Measurements from ENCODE around the gene NDUFAF3. TPM values are rescaled to one million over a fixed set of nuclear protein-coding genes. Genes with fewer than 3 reads are reported as not detected.
A peak's percentile ranks its signal among the peaks of the same experiment; 100 is the strongest.

Gene NDUFAF3
- total and polyA plus RNA-seq, 2 donors (not counting 1 experiment from before 2014, with no cell fraction given): 61.0 to 67.5 TPM

DNA sequence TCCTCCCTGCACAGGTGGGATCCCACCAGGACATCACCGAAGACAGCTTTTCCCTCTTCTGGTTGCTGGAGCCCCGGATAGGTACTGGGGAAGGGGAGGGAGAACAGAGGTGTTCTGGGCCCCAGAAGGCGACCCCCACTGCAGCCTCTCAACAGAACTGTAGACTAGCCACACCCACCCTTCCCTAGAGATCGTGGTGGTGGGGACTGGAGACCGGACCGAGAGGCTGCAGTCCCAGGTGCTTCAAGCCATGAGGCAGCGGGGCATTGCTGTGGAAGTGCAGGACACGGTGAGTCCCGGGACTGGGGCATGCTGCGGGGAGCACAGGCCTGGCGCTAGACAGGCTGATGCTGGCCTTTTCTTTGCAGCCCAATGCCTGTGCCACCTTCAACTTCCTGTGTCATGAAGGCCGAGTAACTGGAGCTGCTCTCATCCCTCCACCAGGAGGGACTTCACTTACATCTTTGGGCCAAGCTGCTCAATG is 809 bp downstream of the NDUFAF3 start:
- H3K36me3 ChIP-seq (replicated peaks in 1 of 2; ENCODE audit: control extremely low read depth in 1 of 2, control insufficient read depth in 1 of 2, extremely low read depth in 1 of 2, insufficient read depth in 2 of 2, low read length in 1 of 2): peaks cover 0 to 36% of the 10 kb centered on the region in 2 experiments
- peaks cover 30 to 55% of the 10 kb centered on the region in 2 donors for H3K4me1 ChIP-seq (ENCODE audit: control insufficient read depth in 2 of 2, insufficient read depth in 2 of 2, low read length in 2 of 2)
- intact Hi-C loops (cut with micrococcal nuclease): loop anchor here (5.0 to 10.0 kb wide), 2 partner anchors 308 to 465 kb away; partner anchors contain the start of genes IP6K2 and PFKFB4
- 28% methylated on average over 9 of the region's 12 CpGs for WGBS (ENCODE audit: insufficient coverage)
- Mint-ChIP-seq H3K4me1 (peaks cover 63% of the 10 kb centered on the region), H3K9me3 (ENCODE audit: insufficient read depth) (no peaks in the 10 kb centered on the region), H3K27me3 (no peaks in the 10 kb centered on the region), H3K4me3 (peak overlapping the region; percentile 96), H3K27ac (peak overlapping the region; percentile 97)
- H2AFZ ChIP-seq (ENCODE audit: insufficient read depth, low read depth, low read length, poor library complexity, severe bottlenecking): peak overlapping the region; percentile 89
- H3K4me2 ChIP-seq (replicated peaks; ENCODE audit: low read depth, low read length, poor library complexity, severe bottlenecking): peak overlapping the region; percentile 98
- H3K27ac ChIP-seq (ENCODE audit: low read length in 2 of 2): peak overlapping the region; percentile 96 to 98
- DNase-seq (peak; percentile 41), ATAC-seq (ENCODE audit: low read depth) (no peak)
- CTCF ChIA-PET: interaction anchor here (1.9 to 3.7 kb wide), 4 partner anchors 9 to 33 kb away, joined by 10 to 52 read pairs (median 34); partner anchors contain the start of genes P4HTM and WDR6
- TF ChIP-seq EZH2 (IDR thresholded peaks at IDR 0.05; ENCODE audit: borderline replicate concordance, insufficient read depth, low read depth, low read length, poor library complexity, severe bottlenecking): no peak
- TF ChIP-seq, protein P1, sequence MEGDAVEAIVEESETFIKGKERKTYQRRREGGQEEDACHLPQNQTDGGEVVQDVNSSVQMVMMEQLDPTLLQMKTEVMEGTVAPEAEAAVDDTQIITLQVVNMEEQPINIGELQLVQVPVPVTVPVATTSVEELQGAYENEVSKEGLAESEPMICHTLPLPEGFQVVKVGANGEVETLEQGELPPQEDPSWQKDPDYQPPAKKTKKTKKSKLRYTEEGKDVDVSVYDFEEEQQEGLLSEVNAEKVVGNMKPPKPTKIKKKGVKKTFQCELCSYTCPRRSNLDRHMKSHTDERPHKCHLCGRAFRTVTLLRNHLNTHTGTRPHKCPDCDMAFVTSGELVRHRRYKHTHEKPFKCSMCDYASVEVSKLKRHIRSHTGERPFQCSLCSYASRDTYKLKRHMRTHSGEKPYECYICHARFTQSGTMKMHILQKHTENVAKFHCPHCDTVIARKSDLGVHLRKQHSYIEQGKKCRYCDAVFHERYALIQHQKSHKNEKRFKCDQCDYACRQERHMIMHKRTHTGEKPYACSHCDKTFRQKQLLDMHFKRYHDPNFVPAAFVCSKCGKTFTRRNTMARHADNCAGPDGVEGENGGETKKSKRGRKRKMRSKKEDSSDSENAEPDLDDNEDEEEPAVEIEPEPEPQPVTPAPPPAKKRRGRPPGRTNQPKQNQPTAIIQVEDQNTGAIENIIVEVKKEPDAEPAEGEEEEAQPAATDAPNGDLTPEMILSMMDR (IDR thresholded peaks at IDR 0.05): no peak
- peaks cover under 1% of the 10 kb centered on the region for H4K20me1 ChIP-seq (ENCODE audit: control insufficient read depth, insufficient read depth, low read length, poor library complexity, severe bottlenecking)
- no peaks in the 10 kb centered on the region for H3K9me3 ChIP-seq (ENCODE audit: control extremely low read depth in 1 of 3, control insufficient read depth in 2 of 3, insufficient read depth in 1 of 3, low read length in 2 of 3)
- POLR2A ChIA-PET: interaction anchor here (1.6 to 6.4 kb wide), 5 partner anchors 15 to 104 kb away, joined by 7 to 116 read pairs (median 14); partner anchors contain the start of genes ARIH2, P4HTM, QRICH1 and USP19
- peak overlapping the region; percentile 98 for H3K9ac ChIP-seq (ENCODE audit: low read length)
- no peaks in the 10 kb centered on the region for H3K27me3 ChIP-seq (replicated peaks in 1 of 4; ENCODE audit: control extremely low read depth in 1 of 4, control insufficient read depth in 3 of 4, insufficient read depth in 4 of 4, low read length in 3 of 4)
- H3K79me2 ChIP-seq (ENCODE audit: control insufficient read depth, insufficient read depth, low read length): peaks cover 45% of the 10 kb centered on the region
- H3K4me3 ChIP-seq (ENCODE audit: control extremely low read depth in 1 of 5, extremely low read depth in 1 of 5, insufficient read depth in 1 of 5, low read depth in 2 of 5, low read length in 4 of 5): peak overlapping the region; percentile 7 to 92 (median 89)

GRCh38 chr3:49023775-49024174 is 1.9 kb downstream of the NDUFAF3 start:
- peaks cover 35 to 62% of the 10 kb centered on the region in 2 donors for H3K4me1 ChIP-seq (ENCODE audit: control insufficient read depth in 2 of 2, insufficient read depth in 2 of 2, low read length in 2 of 2)
- WGBS (ENCODE audit: insufficient coverage): 97% methylated on average over 4 of the region's 4 CpGs
- ATAC-seq (ENCODE audit: low read depth): no peak
- intact Hi-C loops (cut with micrococcal nuclease): loop anchor here (5.0 to 10.0 kb wide), 2 partner anchors 309 to 466 kb away; partner anchors contain the start of genes IP6K2 and PFKFB4
- CTCF ChIA-PET: interaction anchor here (0.9 to 4.3 kb wide), 3 partner anchors 11 to 36 kb away, joined by 3 to 21 read pairs (median 21); partner anchors contain the start of genes P4HTM and WDR6
- no peaks in the 10 kb centered on the region for H3K27me3 ChIP-seq (replicated peaks in 1 of 4; ENCODE audit: control extremely low read depth in 1 of 4, control insufficient read depth in 3 of 4, insufficient read depth in 4 of 4, low read length in 3 of 4)
- no peaks in the 10 kb centered on the region for H3K9me3 ChIP-seq (ENCODE audit: control extremely low read depth in 1 of 3, control insufficient read depth in 2 of 3, insufficient read depth in 1 of 3, low read length in 2 of 3)
- H3K4me2 ChIP-seq (replicated peaks; ENCODE audit: low read depth, low read length, poor library complexity, severe bottlenecking): no peak overlapping the region
- no peaks in the 10 kb centered on the region for H3K27me3 Mint-ChIP-seq
- no peak overlapping the region for H3K27ac ChIP-seq (ENCODE audit: low read length in 2 of 2)
- peaks cover 68% of the 10 kb centered on the region for H3K4me1 Mint-ChIP-seq
- peak overlapping the region; percentile 63 for H3K27ac Mint-ChIP-seq
- TF ChIP-seq, protein P1 (IDR thresholded peaks at IDR 0.05): no peak
- no peak for TF ChIP-seq EZH2 (IDR thresholded peaks at IDR 0.05; ENCODE audit: borderline replicate concordance, insufficient read depth, low read depth, low read length, poor library complexity, severe bottlenecking)
- H3K4me3 Mint-ChIP-seq: peak overlapping the region; percentile 63
- peaks cover 0 to 36% of the 10 kb centered on the region in 2 experiments for H3K36me3 ChIP-seq (replicated peaks in 1 of 2; ENCODE audit: control extremely low read depth in 1 of 2, control insufficient read depth in 1 of 2, extremely low read depth in 1 of 2, insufficient read depth in 2 of 2, low read length in 1 of 2)
- no peak overlapping the region for H2AFZ ChIP-seq (ENCODE audit: insufficient read depth, low read depth, low read length, poor library complexity, severe bottlenecking)
- no peak overlapping the region for H3K9ac ChIP-seq (ENCODE audit: low read length)
- peaks cover 55% of the 10 kb centered on the region for H3K79me2 ChIP-seq (ENCODE audit: control insufficient read depth, insufficient read depth, low read length)
- no peak for DNase-seq
- H3K9me3 Mint-ChIP-seq (ENCODE audit: insufficient read depth): no peaks in the 10 kb centered on the region
- POLR2A ChIA-PET: no interaction called here
- H3K4me3 ChIP-seq (ENCODE audit: control extremely low read depth in 1 of 5, extremely low read depth in 1 of 5, insufficient read depth in 1 of 5, low read depth in 2 of 5, low read length in 4 of 5): no peak overlapping the region
- H4K20me1 ChIP-seq (ENCODE audit: control insufficient read depth, insufficient read depth, low read length, poor library complexity, severe bottlenecking): no peaks in the 10 kb centered on the region
